Ishikawa (cell line): ENCODE results near the gene CFAP92.
A peak's percentile ranks its signal among the peaks of the same experiment; 100 is the strongest.

Experiments
- CEBPB ChIP-seq: IDR thresholded peaks from 2 replicates; pipeline ENCODE4 v1.6.1; 2012
- CREB1 ChIP-seq: IDR thresholded peaks from 2 replicates; pipeline ENCODE4 v1.6.1; 2012; ENCODE audit warnings: low read depth
- EGR1 ChIP-seq: IDR thresholded peaks from 2 replicates; pipeline ENCODE4 v1.6.1; 2012
- EP300 ChIP-seq: IDR thresholded peaks from 2 replicates; pipeline ENCODE4 v1.6.1; 2012; ENCODE audit warnings: borderline replicate concordance
- FOXM1 ChIP-seq: IDR thresholded peaks from 2 replicates; pipeline ENCODE4 v1.6.1; 2012; ENCODE audit warnings: low read depth, borderline replicate concordance
- NFIC ChIP-seq: IDR thresholded peaks from 2 replicates; pipeline ENCODE4 v1.6.1; 2012
- RAD21 ChIP-seq: IDR thresholded peaks from 2 replicates; pipeline ENCODE4 v1.6.1; 2012; ENCODE audit warnings: low read depth
- TAF1 ChIP-seq: IDR thresholded peaks from 2 replicates; pipeline ENCODE4 v1.6.1; 2012; ENCODE audit warnings: low read depth, mild to moderate bottlenecking
- TCF12 ChIP-seq: IDR thresholded peaks from 2 replicates; pipeline ENCODE4 v1.6.1; 2012; ENCODE audit warnings: low read depth
- TEAD4 ChIP-seq: IDR thresholded peaks from 2 replicates; pipeline ENCODE4 v1.6.1; 2012
- YY1 ChIP-seq: IDR thresholded peaks from 2 replicates; pipeline ENCODE4 v1.6.1; 2012; ENCODE audit warnings: low read depth
- ZBTB7A ChIP-seq: IDR thresholded peaks from 2 replicates; pipeline ENCODE4 v1.6.1; 2012; ENCODE audit warnings: low read depth
- TF ChIP-seq, protein P1 (sequence below): IDR thresholded peaks from 2 replicates; pipeline ENCODE4 v1.6.1; 2012; ENCODE audit warnings: low read depth, mild to moderate bottlenecking
- TF ChIP-seq, protein P2 (sequence below): IDR thresholded peaks from 2 replicates; pipeline ENCODE4 v1.6.1; 2012
- TF ChIP-seq, protein P3 (sequence below): IDR thresholded peaks from 2 replicates; pipeline ENCODE4 v1.6.1; 2012

The CFAP92 gene

DNA sequence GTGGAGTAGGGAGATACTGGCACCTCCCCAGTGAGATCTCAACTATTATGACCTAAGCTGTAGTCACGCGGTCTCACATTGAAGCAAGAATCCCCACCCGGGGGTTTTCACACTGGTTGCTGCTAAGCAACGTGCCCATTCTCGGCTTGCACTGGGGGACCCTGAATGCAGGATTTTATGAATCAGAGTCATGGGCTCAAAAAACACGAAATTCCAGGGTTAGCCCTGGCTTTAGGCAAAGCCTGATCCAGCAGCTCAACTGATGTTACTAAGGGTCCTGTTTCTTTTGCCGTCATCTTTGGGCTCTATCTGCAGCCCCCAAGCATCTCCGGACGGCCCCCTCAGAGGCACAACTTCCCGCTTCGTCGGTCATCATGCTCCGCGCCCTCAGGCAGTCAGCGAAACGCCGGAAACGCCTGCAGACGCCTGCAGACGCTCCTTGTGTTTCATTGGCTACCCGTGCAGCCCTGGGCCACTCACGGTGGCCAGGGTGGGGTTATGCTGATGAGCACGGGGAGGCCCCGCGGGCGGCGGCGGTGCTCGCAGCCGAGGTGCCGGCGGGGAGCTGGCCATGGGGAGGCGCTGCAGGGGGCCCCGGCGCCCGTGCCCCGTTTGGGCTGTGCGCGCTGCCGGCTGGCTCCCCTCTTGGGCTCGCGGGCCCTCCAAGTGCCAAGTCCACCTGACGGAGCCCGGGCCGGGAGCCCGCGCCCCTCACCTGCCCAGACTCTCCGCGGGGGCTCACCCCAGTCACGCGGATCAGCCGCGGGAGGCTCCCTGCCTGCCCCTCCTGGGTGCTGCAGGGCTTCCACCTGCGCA lies 33.1 kb upstream of the CFAP92 start:
- TF ChIP-seq, protein P1, sequence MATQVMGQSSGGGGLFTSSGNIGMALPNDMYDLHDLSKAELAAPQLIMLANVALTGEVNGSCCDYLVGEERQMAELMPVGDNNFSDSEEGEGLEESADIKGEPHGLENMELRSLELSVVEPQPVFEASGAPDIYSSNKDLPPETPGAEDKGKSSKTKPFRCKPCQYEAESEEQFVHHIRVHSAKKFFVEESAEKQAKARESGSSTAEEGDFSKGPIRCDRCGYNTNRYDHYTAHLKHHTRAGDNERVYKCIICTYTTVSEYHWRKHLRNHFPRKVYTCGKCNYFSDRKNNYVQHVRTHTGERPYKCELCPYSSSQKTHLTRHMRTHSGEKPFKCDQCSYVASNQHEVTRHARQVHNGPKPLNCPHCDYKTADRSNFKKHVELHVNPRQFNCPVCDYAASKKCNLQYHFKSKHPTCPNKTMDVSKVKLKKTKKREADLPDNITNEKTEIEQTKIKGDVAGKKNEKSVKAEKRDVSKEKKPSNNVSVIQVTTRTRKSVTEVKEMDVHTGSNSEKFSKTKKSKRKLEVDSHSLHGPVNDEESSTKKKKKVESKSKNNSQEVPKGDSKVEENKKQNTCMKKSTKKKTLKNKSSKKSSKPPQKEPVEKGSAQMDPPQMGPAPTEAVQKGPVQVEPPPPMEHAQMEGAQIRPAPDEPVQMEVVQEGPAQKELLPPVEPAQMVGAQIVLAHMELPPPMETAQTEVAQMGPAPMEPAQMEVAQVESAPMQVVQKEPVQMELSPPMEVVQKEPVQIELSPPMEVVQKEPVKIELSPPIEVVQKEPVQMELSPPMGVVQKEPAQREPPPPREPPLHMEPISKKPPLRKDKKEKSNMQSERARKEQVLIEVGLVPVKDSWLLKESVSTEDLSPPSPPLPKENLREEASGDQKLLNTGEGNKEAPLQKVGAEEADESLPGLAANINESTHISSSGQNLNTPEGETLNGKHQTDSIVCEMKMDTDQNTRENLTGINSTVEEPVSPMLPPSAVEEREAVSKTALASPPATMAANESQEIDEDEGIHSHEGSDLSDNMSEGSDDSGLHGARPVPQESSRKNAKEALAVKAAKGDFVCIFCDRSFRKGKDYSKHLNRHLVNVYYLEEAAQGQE, result no peak
- TF ChIP-seq, protein P2, sequence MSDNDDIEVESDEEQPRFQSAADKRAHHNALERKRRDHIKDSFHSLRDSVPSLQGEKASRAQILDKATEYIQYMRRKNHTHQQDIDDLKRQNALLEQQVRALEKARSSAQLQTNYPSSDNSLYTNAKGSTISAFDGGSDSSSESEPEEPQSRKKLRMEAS, result peak; percentile 99
- TF ChIP-seq NFIC (no peak), EP300 (no peak), YY1 (no peak), FOXM1 (no peak), ZBTB7A (peak; percentile 82; the same call in 1 of the 2 replicates), TEAD4 (no peak), TCF12 (no peak), TAF1 (peak; percentile 59; the same call in 1 of the 2 replicates), RAD21 (peak; percentile 9; the same call in 1 of the 2 replicates), EGR1 (no peak), CREB1 (peak; percentile 29; the same call in 1 of the 2 replicates), CEBPB (no peak)
- TF ChIP-seq, protein P3, sequence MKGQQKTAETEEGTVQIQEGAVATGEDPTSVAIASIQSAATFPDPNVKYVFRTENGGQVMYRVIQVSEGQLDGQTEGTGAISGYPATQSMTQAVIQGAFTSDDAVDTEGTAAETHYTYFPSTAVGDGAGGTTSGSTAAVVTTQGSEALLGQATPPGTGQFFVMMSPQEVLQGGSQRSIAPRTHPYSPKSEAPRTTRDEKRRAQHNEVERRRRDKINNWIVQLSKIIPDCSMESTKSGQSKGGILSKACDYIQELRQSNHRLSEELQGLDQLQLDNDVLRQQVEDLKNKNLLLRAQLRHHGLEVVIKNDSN, result 0 out of 2 replicates have a peak, but pooled peaks have one; percentile 11

DNA sequence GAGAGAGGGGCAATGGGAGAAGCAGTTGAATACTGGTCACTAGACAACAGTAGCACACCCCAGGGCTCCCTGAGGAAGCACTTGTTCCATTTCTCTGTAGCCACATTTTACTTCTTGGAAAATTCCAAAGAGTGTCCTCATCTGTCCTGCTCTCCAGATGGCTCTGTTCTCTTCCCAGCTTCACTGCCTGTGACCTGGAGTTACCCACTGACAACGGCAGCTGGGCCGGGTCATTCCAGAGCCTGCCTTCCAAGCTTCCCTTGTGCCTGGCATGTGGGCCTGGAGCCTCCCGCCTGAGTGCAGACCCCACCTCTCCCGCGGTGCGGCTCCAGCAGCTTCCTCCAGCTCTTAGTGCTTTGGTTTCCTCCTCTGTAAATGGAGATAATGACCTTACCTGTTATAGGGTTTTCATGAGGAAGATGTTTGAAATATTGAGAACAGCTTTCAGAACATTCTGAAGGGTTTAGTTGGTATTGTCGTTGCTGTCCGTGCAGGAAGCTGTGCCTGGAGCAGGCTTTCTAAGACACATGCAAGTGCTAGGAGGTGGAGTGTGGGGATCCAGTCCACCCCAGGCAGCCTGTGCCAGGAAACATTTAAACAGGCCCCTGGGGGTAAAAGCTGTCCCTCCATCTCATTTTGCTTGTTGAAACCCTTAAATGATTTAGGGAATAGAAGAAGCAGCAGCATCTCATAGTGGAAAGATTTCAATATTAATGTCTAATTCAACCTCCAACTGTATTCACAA lies 32.0 kb upstream of the CFAP92 start:
- TF ChIP-seq RAD21, result no peak
- TF ChIP-seq, protein P2, result no peak
- TF ChIP-seq, protein P3, result no peak
- TF ChIP-seq YY1, result no peak
- no peak for TF ChIP-seq FOXM1
- no peak for TF ChIP-seq EP300

DNA sequence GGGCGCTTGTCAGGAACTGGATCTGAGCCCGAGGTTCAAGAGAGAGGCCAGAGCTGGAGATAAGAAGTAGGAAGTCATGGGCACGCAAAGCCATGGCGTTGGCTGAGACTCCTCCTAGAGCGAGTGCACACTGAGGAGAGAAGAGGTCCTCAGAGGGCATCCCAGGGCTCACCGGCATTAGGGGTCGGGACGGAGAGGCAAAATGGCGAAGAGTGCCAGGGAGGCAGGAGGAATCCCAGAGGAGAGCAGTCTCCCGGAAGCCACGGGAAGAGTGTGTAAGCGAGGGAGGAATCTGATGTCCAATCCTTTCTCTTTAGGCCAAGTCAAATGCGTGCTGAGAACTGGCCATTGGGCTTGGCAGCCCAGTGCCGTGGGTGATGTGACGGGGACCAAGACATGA lies 31.2 kb upstream of the CFAP92 start:
- TF ChIP-seq CEBPB (no peak), YY1 (no peak), FOXM1 (no peak), NFIC (no peak), ZBTB7A (no peak), CREB1 (no peak), TCF12 (no peak), EGR1 (no peak), TEAD4 (no peak), RAD21 (no peak), TAF1 (no peak), EP300 (no peak)
- TF ChIP-seq, protein P1, result no peak
- TF ChIP-seq, protein P3, result no peak
- TF ChIP-seq, protein P2, result no peak

DNA sequence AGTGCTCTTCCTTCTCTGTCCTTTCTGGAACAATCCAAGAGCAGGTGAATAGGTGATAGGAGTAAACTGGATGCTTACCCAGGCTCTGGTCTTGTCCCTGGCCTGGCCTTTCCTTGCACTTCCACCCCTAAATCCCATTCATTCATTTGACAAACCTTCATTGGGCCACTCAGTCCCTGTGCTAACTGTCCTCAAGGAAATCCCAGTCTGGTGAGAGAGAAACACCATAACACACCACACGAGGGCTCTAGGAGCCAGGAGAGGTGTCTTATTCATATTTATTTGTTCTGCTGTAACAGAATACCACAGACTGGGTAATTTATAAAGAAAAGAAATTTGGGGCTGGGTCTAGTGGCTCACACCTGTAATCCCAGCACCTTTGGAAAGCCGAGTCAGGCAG lies 30.0 kb upstream of the CFAP92 start:
- TF ChIP-seq NFIC (no peak), RAD21 (peak; percentile 33), TEAD4 (no peak), TAF1 (no peak), FOXM1 (no peak)
- TF ChIP-seq, protein P2, result no peak
- TF ChIP-seq, protein P1, result no peak
